A549 (cell line): ENCODE results near the gene MYADML2. TPM values are rescaled to one million over a fixed set of nuclear protein-coding genes. Genes with fewer than 3 reads are reported as not detected.
A peak's percentile ranks its signal among the peaks of the same experiment; 100 is the strongest.

Experiments
- ATAC-seq, 2 experiments: fragments of 200-7000 bp in 1 of 2; fragments of >200 bp in 1 of 2; cut with Nextera tagmentation in 1 of 2; cut with Tn5 transposase in 1 of 2; 3 replicates each; pipeline versions ENCODE4 v1.8.0 to v1.9.1; 2018 to 2020; ENCODE audit warnings: mild to moderate bottlenecking in 1 of 2, moderate library complexity in 1 of 2
- CTCF ChIA-PET: fragments of 300-600 bp; sonication (Branson Sonifier 250); formaldehyde crosslinking; extraction: SDS; loops from one replicate; lab custom pipeline; 2021; ENCODE audit warnings: antibody characterized with exemption, inconsistent platforms; lab: Yijun Ruan, JAX
- POLR2A ChIA-PET: fragments of 350-600 bp; formaldehyde crosslinking; extraction: SDS; loops from one replicate; lab custom pipeline; 2021; ENCODE audit warnings: antibody characterized with exemption, inconsistent platforms; lab: Yijun Ruan, JAX
- DNase-seq, 2 experiments: peaks; one replicate each; pipeline versions ENCODE4 v3.0.0 to v3.0.0-alpha.2; 2011 to 2016; ENCODE audit warnings: low read depth in 1 of 2, low spot score in 1 of 2
- FAIRE-seq: peaks from 2 replicates; lab custom pipeline; 2011; peaks lifted over from hg19 to GRCh38; lab: Jason Lieb, UNC
- H3K27ac ChIP-seq, 2 experiments: fragments of >200 bp; sonication (Bioruptor Twin); formaldehyde crosslinking; 3 replicates each; pipeline ENCODE4 v1.5.1; 2016 to 2017
- H3K4me1 ChIP-seq: fragments of >200 bp; sonication (Bioruptor Twin); formaldehyde crosslinking; 3 replicates; pipeline ENCODE4 v1.6.1; 2016
- H3K4me2 ChIP-seq: fragments of >200 bp; sonication (Bioruptor Twin); formaldehyde crosslinking; 3 replicates; pipeline ENCODE4 v1.6.1; 2016
- H3K4me3 ChIP-seq: fragments of >200 bp; sonication (Bioruptor Twin); formaldehyde crosslinking; 3 replicates; pipeline ENCODE4 v1.5.1; 2016
- H3K9me3 ChIP-seq: fragments of >200 bp; sonication (Bioruptor Twin); formaldehyde crosslinking; 3 replicates; pipeline ENCODE4 v1.6.1; 2016
- CBX2 ChIP-seq: fragments of 200-600 bp; sonication (generic); IDR thresholded peaks from 2 replicates; pipeline ENCODE4 v1.6.1; 2016; ENCODE audit warnings: low read depth, mild to moderate bottlenecking, borderline replicate concordance
- CHD2 ChIP-seq: fragments of 150-350 bp; IDR thresholded peaks from 2 replicates; pipeline ENCODE4 v1.6.1; 2014; ENCODE audit warnings: low read length; ENCODE audit not compliant: partially characterized antibody
- CHD4 ChIP-seq: fragments of 200-600 bp; sonication (generic); IDR thresholded peaks from 2 replicates; pipeline ENCODE4 v1.6.1; 2016; ENCODE audit warnings: antibody characterized with exemption, mild to moderate bottlenecking, borderline replicate concordance
- EHF ChIP-seq: fragments of 250-450 bp; sonication (Bioruptor Pico); IDR thresholded peaks from 2 replicates; pipeline ENCODE4 v1.5.0; 2020; ENCODE audit warnings: mild to moderate bottlenecking
- ESRRA ChIP-seq: fragments of 150-350 bp; IDR thresholded peaks from 2 replicates; pipeline ENCODE4 v1.6.1; 2014; ENCODE audit warnings: mild to moderate bottlenecking, low read length, borderline replicate concordance
- FOXS1 ChIP-seq: fragments of 250-450 bp; sonication (Bioruptor Pico); IDR thresholded peaks from 2 replicates; pipeline ENCODE4 v1.5.0; 2020; ENCODE audit warnings: mild to moderate bottlenecking, moderate library complexity
- GATA3 ChIP-seq: IDR thresholded peaks from 2 replicates; pipeline ENCODE4 v1.6.1; 2012; ENCODE audit warnings: borderline replicate concordance
- HDAC2 ChIP-seq: fragments of 200-600 bp; sonication (generic); IDR thresholded peaks from 2 replicates; pipeline ENCODE4 v1.6.1; 2016
- HOXB13 ChIP-seq: fragments of 250-450 bp; sonication (Bioruptor Pico); IDR thresholded peaks from 2 replicates; pipeline ENCODE4 v1.5.0; 2020; ENCODE audit warnings: low read depth, mild to moderate bottlenecking, moderate library complexity
- KDM1A ChIP-seq: fragments of 200-600 bp; sonication (generic); IDR thresholded peaks from 2 replicates; pipeline ENCODE4 v1.6.1; 2016; ENCODE audit warnings: low read depth, mild to moderate bottlenecking
- KDM5A ChIP-seq: fragments of 200-600 bp; sonication (generic); IDR thresholded peaks from 2 replicates; pipeline ENCODE4 v1.6.1; 2016; ENCODE audit warnings: antibody characterized with exemption, mild to moderate bottlenecking
- MAFK ChIP-seq: fragments of 450-650 bp; IDR thresholded peaks from 2 replicates; pipeline ENCODE4 v1.6.1; 2014; ENCODE audit not compliant: partially characterized antibody
- MYC ChIP-seq: IDR thresholded peaks from 2 replicates; pipeline ENCODE4 v1.6.1; 2012; ENCODE audit warnings: mild to moderate bottlenecking, inconsistent platforms, low read length, improper control_type of control experiment, borderline replicate concordance
- NFE2L2 ChIP-seq: fragments of 150-350 bp; conservative IDR thresholded peaks from 2 replicates; pipeline ENCODE4 v1.6.1; 2014; ENCODE audit warnings: low read length
- NR3C1 ChIP-seq: fragments of >200 bp; sonication (Bioruptor Twin); formaldehyde crosslinking; IDR thresholded peaks from 3 replicates; pipeline ENCODE4 v1.6.1; 2017
- PHF8 ChIP-seq: fragments of 200-600 bp; sonication (generic); IDR thresholded peaks from 2 replicates; pipeline ENCODE4 v1.6.1; 2016; ENCODE audit warnings: low read depth, mild to moderate bottlenecking, antibody characterized with exemption, moderate library complexity, borderline replicate concordance
- POLR2A ChIP-seq: IDR thresholded peaks from 2 replicates; pipeline ENCODE4 v1.6.1; 2012; ENCODE audit warnings: mild to moderate bottlenecking, low read length
- POLR2AphosphoS2 ChIP-seq: conservative IDR thresholded peaks from 2 replicates; pipeline ENCODE4 v1.6.1; 2012; ENCODE audit warnings: low read length, improper control_type of control experiment, inconsistent platforms
- RFX5 ChIP-seq: fragments of 450-650 bp; IDR thresholded peaks from 2 replicates; pipeline ENCODE4 v1.7.1; 2014; ENCODE audit warnings: antibody characterized with exemption, mild to moderate bottlenecking, moderate library complexity
- RNF2 ChIP-seq: fragments of 200-600 bp; sonication (generic); IDR thresholded peaks from 2 replicates; pipeline ENCODE4 v1.6.1; 2016; ENCODE audit warnings: low read depth, mild to moderate bottlenecking, antibody characterized with exemption, moderate library complexity, borderline replicate concordance
- SREBF2 ChIP-seq: fragments of 450-650 bp; IDR thresholded peaks from 2 replicates; pipeline ENCODE4 v1.6.1; 2014; ENCODE audit warnings: mild to moderate bottlenecking, moderate library complexity
- TFCP2L1 ChIP-seq: fragments of 250-450 bp; sonication (Bioruptor Pico); IDR thresholded peaks from 2 replicates; pipeline ENCODE4 v1.5.0; 2021; ENCODE audit warnings: mild to moderate bottlenecking
- TP53 ChIP-seq: fragments of 250-450 bp; sonication (Bioruptor Pico); IDR thresholded peaks from 2 replicates; pipeline ENCODE4 v1.5.0; 2021; ENCODE audit warnings: mild to moderate bottlenecking, moderate library complexity
- WGBS: methylation state at CpG from one replicate; pipeline ENCODE4 v1.1.6; 2017; ENCODE audit errors: missing lambda C conversion rate; 5-methylcytosine and 5-hydroxymethylcytosine counted together
- polyA plus RNA-seq, 4 experiments: library from polyadenylated mRNA; depleted of rRNA in 3 of 4; stranded (reverse); fragments of >200 nt; fragmentation: RNase III in 1 of 4; extraction: RNeasy Plus Mini Kit Qiagen cat#74134 plus additional on column Dnase treatment in 1 of 4; gene quantifications; 2 replicates in 3 of 4; 3 replicates in 1 of 4; pipeline ENCODE4 v1.2.3, GENCODE V29; 2011 to 2017
- TF ChIP-seq, protein P1 (sequence below): fragments of 150-350 bp; IDR thresholded peaks from 2 replicates; pipeline ENCODE4 v1.6.1; 2014; ENCODE audit warnings: low read depth, mild to moderate bottlenecking, low read length
- TF ChIP-seq, protein P2 (sequence below): IDR thresholded peaks from 2 replicates; pipeline ENCODE4 v1.6.1; 2012
- TF ChIP-seq, protein P3 (sequence below): fragments of 250-450 bp; sonication (Bioruptor Pico); IDR thresholded peaks from 2 replicates; pipeline ENCODE4 v1.5.0; 2020; ENCODE audit warnings: low read depth, mild to moderate bottlenecking, moderate library complexity

MYADML2 gene
- polyA plus RNA-seq, 2 of the 4 experiments (the other 2 are of a cell fraction) = not detected

DNA sequence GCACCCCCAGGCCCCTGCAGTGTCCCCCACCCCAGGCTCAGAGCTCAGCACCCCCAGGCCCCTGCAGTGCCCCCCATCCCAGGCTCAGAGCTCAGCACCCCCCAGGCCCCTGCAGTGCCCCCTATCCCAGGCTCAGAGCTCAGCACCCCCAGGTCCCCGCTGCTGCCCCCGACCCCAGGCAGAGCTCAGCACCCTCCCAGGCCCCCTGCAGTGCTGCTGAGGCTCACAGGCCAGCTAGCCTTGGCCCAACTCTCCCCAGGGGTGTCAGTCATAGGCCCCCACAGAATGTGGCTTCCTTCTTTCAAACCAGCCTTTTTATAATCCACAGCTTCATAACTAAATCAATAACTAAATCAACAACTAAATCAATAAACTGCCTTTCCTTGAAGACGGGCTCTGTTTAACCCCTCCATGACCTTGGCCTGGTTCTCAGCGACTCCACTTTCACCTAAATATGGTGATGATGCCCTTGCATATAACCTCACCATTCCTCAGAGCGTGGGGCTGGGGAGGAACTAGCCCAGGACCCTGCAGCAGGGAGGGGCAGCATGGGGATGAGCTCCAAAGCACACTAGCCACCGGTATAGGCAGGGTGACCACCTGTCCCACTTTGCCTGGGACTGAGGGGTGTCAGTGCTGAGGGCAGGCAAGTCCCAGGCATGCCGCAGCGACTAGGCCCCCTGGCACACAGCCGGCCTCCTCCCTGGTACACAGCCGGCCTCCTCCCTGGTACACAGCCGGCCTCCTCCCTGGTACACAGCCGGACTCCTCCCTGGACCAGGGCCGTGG lies 8.9 kb upstream of the MYADML2 start:
- DNase-seq (no peak), FAIRE-seq (no peak), ATAC-seq (no peak)
- Histone ChIP-seq H3K4me1 (peaks cover 15% of the 10 kb centered on the region; the same call in 1 of the 3 replicates), H3K4me2 (no peak overlapping the region), H3K4me3 (no peak overlapping the region), H3K27ac (peak overlapping the region in 1 of 2 experiments; percentile 8; a peak in 1 of 6 replicates), H3K9me3 (no peaks in the 10 kb centered on the region; the same call in 2 of the 3 replicates)
- ChIA-PET CTCF (interaction anchor here (0.6 to 17.3 kb wide), 12 partner anchors 13 to 250 kb away, joined by 3 to 170 read pairs (median 3); partner anchors contain the start of genes CENPX, DCXR, LRRC45 and MAFG), POLR2A (interaction anchor here (1.2 kb wide), 1 partner anchor 66 kb away, joined by 4 read pairs; the partner anchor contains the start of gene CENPX)
- 73% methylated on average over 8 of the region's 13 CpGs for WGBS
- TF ChIP-seq RNF2 (no peak), CBX2 (no peak), MAFK (no peak), CHD4 (no peak), NFE2L2 (no peak), RFX5 (no peak), TFCP2L1 (CRISPR knock-in tag) (no peak), CHD2 (no peak), EHF (CRISPR knock-in tag) (no peak), MYC (no peak), POLR2AphosphoS2 (no peak)
- TF ChIP-seq, protein P1, sequence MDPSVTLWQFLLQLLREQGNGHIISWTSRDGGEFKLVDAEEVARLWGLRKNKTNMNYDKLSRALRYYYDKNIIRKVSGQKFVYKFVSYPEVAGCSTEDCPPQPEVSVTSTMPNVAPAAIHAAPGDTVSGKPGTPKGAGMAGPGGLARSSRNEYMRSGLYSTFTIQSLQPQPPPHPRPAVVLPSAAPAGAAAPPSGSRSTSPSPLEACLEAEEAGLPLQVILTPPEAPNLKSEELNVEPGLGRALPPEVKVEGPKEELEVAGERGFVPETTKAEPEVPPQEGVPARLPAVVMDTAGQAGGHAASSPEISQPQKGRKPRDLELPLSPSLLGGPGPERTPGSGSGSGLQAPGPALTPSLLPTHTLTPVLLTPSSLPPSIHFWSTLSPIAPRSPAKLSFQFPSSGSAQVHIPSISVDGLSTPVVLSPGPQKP = no peak
- TF ChIP-seq, protein P2, sequence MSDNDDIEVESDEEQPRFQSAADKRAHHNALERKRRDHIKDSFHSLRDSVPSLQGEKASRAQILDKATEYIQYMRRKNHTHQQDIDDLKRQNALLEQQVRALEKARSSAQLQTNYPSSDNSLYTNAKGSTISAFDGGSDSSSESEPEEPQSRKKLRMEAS = no peak

DNA sequence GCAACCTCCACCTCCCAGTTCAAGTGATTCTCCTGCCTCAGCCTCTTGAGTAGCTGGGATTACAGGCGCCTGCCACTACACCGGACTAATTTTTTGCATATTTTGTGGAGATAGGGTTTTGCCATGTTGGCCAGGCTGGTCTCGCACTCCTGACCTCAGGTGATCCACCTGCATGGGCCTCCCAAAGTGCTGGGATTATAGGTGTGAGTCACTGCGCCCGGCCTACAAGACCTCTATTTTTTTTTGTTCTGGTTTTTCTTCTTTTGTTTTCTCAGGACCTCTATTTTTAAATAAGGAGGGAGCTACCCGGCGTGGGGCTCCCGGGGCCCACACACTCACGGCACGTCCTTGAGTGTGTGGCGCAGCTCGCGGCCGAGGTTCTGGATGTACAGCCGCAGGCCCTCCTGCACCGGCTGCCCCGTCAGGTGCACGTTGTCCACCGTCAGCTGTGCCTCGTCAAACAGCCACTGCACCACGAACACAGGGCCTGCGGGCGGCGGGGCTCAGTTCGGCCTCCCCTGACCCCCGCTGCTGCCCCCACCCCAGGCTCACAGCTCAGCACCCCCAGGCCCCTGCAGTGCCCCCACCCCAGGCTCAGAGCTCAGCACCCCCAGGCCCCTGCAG lies 8.1 kb upstream of the MYADML2 start:
- H3K4me2 ChIP-seq = no peak overlapping the region
- ChIA-PET POLR2A (interaction anchor here (1.2 kb wide), 1 partner anchor 67 kb away, joined by 4 read pairs; the partner anchor contains the start of gene CENPX), CTCF (interaction anchor here (0.5 to 17.3 kb wide), 14 partner anchors 13 to 251 kb away, joined by 3 to 170 read pairs (median 3); partner anchors contain the start of genes CENPX, DCXR, LRRC45 and MAFG)
- H3K27ac ChIP-seq = no peak overlapping the region
- no peak for TF ChIP-seq ESRRA
- TF ChIP-seq POLR2A = no peak
- no peak for TF ChIP-seq NR3C1
- TF ChIP-seq FOXS1 (CRISPR knock-in tag) = no peak
- no peak for TF ChIP-seq HDAC2
- no peak for TF ChIP-seq TFCP2L1 (CRISPR knock-in tag)
- no peak for TF ChIP-seq PHF8
- TF ChIP-seq GATA3 = no peak
- no peak for TF ChIP-seq TP53 (CRISPR knock-in tag)
- TF ChIP-seq HOXB13 = no peak
- TF ChIP-seq, protein P3, sequence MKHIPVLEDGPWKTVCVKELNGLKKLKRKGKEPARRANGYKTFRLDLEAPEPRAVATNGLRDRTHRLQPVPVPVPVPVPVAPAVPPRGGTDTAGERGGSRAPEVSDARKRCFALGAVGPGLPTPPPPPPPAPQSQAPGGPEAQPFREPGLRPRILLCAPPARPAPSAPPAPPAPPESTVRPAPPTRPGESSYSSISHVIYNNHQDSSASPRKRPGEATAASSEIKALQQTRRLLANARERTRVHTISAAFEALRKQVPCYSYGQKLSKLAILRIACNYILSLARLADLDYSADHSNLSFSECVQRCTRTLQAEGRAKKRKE (CRISPR knock-in tag) = no peak
- TF ChIP-seq SREBF2 = no peak
- no peak for TF ChIP-seq KDM5A
- TF ChIP-seq KDM1A = no peak
- TF ChIP-seq NFE2L2 = no peak
- H3K4me3 ChIP-seq = no peak overlapping the region
- FAIRE-seq (no peak), DNase-seq (no peak), ATAC-seq (no peak)
- 93% methylated on average over 25 of the region's 26 CpGs for WGBS
- peaks cover 8% of the 10 kb centered on the region; the same call in 1 of the 3 replicates for H3K4me1 ChIP-seq
- H3K9me3 ChIP-seq = no peaks in the 10 kb centered on the region; the same call in 2 of the 3 replicates
